HG02678 (cell line): ENCODE data around the gene CLEC16A.
"Not testable (repeated sequence)": the region's sequence is repeated elsewhere in the genome, so short reads cannot be mapped to it uniquely, and the experiment has no call there.

Experiments used
- ATAC-seq: cut with Tn5 transposase; IDR thresholded peaks from one replicate; pipeline ENCODE4 v1.9.1; 2021; ENCODE audit warnings: mild to moderate bottlenecking, moderate library complexity; ENCODE audit not compliant: unreplicated experiment

Gene CLEC16A

DNA sequence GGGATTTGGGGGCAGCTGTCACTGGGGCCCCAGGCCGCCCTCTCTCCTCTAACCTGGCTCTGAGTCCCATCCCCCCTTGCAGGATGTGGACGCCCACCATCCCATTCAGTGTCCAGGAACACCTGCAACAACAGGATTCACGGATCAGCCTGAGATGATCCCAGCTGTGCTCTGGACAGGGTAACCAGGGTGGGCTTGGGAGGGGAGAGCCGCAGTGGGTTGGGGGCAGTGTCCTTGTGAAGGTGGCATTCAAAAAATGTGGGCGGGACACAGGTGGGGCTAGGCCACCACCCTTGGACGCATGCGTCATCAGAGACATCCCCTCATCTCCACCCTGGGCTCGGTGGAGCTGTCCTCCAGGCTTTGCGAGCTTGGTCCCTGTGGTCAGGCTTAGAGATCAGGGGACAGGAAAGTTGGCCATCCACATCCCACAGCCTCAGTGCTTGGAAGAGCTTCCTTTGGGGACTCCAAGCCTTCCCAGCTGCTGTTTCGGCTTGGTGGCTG is 21.2 kb upstream of the CLEC16A start:
- ATAC-seq, result no peak

DNA sequence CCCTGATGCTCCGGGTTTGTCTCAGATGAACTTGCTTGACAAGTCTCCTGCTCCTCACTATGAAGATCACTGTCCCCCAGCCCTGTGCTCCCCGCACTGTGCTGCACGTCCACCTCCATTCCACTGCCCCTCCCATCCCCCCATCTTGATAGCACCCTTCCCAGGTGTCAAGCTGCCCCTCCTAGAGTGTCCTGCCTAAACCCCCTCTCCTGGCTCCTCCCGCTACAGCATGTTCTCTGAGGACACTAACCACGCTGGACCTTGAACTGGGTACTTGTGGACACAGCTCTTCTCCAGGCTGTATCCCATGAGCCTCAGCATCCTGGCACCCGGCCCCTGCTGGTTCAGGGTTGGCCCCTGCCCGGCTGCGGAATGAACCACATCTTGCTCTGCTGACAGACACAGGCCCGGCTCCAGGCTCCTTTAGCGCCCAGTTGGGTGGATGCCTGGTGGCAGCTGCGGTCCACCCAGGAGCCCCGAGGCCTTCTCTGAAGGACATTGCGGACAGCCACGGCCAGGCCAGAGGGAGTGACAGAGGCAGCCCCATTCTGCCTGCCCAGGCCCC is 20.6 kb upstream of the CLEC16A start:
- ATAC-seq, result no peak

DNA sequence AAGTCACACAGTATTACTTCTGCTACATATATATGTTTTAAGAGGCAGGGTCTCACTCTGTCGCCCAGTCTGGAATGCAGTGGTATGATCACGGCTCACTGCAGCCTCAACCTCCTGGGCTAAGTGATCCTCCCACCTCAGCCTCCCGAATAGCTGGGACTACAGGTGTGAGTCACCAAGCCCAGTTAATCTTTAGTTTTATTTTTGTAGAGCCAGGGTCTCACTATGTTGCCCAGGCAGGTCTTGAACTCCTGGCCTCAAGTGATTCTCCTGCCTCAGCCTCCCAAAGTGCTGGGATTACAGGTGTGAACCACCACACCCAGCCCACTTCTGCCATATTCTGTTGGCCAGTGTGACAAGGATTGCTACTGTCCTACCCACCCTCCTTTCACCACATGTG is 19.1 kb upstream of the CLEC16A start:
- ATAC-seq, result not testable (repeated sequence)

DNA sequence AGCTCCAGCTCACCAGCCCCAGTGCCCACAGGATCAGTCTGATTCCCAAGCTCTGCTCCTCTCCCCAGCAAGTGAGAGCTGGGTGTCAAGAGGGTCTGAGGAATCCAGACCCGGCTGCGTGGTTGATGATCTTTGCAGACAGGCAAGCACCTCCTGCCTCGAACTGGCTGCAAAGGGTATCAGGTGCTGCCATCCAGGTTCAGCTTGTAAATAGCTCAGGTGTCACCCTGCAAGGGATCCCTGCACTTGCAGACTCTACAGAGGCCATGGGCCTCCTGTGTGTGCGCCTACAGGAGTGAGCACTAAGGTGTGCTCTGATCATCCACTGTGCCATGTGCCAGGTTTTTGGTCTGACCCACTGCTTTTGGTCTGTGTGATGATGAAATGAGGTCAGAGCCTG is 18.3 kb upstream of the CLEC16A start:
- no peak for ATAC-seq

DNA sequence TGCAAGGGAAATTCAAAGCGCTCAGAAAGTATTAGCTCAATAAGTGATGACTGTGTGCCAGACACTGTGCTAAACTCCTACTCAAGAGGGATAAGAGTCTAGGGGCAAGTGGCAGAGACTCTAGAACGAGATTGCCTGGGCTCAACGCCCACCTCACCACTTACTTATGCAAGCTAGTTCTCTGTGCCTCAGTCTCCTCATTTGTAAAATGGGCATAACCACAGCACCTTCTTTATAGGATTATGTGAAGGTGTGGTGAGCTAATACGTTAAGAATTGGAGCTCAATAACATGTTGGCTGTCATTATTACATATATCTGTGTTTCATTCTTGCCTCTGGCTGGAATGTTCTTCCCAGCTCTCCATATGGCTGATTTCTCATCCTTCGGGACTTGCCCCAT is 17.5 kb upstream of the CLEC16A start:
- ATAC-seq, result no peak

DNA sequence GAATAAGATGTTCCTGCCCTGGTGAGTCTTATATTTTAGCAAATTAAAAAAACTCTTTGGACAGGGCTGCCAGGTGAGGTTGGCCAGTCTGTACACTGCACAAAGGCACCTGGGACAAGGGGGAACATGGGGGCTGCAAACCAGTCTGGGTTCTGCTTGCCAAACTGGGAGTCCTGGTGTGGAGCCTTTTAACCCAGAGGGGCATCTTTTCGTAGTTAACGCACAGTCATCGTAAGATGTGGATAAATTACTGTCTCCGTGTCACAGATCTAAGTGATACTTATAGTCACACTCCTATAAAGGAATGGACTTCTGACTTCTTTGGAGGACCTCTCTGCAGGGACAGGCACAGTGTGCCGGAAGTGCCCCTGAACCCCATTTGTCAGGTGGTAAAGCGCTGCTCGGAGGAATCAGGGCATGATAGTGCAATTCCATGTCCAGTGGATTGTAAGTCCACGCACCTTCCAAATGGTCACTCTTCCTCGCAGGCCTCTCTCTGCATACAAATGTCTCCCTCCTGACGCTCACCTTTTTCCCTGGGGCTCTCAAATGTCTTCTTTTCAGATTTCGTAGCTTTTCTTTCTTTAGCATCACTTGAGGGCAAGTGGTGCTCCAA is 16.8 kb upstream of the CLEC16A start:
- no peak for ATAC-seq

DNA sequence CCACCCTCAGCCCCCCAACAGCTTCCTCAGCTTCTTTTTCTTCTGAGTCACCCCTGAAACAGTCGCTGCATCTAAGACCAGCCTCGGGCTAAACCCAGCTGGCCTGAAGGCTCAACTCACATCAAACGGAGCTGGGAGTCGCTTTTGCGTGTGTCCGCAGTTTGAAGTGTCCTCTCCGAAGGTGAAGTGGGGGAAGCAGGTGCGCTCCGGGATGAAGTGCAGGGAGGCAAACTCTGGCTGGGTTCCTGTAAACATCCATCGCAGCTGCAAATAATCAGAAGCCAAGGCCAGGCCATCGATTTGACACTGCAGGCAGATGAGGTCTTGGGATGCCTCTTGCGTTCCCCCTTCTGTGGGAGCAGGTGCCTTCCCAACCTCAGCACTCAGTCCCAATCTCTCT is 15.3 kb upstream of the CLEC16A start:
- not testable (repeated sequence) for ATAC-seq

DNA sequence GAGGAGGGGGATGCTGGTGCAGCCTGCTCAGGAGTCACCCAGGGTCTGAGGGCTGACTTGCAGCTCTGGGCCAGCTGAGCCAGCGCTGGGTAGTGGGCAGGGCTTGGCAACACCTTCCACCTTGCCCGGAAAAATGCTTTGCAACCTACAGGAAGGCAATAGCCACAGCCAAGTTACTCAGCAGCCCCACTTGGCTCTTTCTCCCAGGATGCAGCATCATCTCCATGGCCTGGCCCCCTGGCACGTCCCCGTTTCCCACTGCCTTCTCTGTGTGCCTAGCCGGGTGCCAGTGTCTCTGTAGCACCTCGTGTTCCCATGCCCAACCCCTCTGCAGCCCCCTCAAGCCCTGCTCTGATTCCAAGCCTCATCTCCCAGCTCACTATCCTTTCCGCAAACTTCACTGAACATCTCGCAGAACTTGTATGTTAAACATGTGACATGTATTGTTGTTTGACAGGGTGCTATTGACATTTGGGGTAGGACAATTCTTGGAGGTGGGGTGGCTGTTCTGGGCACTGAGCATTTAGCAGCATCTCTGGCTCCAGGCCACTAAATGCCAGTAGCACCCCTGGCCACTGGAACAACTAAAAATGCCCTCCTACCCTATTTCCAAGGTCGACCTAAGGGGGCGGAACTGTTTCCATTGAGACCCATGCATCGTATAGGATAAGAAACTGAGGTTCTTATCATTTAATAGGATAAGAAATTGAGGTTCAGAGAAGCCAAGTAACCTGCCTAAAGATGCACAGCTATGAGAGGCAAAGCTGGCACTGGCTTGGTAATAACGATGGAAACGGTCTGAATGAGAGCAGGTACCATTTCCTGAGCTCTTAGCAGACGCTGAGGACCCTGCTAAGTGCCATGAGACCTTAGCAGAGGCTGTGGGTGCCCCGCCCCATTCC is 14.3 kb upstream of the CLEC16A start:
- no peak for ATAC-seq

- ATAC-seq, result no peak
These were observed 13.6 kb upstream of the CLEC16A start for GRCh38 chr16:10930755-10931093.

DNA sequence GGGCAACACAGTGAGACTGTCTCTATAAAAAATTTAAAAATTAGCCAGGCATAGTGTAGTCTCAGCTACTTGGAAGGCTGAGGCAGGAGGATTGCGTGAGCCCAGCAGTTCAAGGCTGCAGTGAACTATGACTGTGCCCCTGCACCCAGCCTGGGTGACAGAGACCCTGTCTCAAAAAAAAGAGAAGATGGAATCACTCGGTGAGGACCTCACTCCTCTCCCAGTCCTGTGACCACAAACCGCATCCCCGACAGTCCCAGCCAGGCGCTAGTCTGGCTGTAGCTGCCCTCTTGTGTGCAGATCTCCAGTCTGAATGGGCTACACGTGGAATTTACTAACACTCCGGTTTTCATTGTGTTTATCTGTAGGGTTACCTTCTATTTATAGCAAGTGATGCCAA is 13.2 kb upstream of the CLEC16A start:
- no peak for ATAC-seq

GRCh38 chr16:10931977-10932632 is 12.3 kb upstream of the CLEC16A start:
- no peak for ATAC-seq

DNA sequence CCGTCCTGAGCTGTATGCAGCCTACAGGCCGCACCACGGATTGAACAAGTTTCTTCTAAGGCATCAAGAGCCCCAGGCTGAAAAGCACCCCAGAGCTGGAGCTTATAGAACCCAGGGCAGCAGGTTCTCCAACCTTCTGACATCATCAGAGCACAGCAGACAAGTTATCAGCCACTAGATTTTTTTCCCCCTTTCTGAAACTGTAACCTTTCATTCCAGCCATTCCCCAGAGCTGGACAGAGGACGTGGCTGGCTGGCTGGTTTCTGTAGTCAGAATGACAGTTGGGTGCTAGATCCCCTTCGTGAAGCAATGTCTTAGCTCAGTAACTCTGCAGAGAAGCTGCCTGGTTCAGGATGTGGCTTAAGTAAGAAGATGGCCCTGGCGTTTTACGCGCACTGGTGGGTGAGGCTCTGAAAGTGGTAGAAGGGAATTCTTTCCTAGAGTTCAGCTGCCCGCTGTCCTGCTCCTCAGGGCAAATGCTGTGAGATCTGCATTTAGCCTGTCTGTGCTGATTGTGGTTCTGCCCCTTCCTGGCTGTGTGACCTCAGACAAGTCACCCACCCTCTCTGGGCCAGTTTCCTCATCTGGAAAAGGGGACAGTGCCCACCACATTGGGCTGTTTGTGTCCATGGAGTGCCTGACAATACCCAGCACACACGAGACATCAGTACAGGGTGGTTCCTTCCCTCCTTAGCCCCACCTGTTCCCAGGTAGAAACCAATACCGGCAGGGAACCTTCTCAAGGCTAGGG is 11.2 kb upstream of the CLEC16A start:
- ATAC-seq, result no peak

DNA sequence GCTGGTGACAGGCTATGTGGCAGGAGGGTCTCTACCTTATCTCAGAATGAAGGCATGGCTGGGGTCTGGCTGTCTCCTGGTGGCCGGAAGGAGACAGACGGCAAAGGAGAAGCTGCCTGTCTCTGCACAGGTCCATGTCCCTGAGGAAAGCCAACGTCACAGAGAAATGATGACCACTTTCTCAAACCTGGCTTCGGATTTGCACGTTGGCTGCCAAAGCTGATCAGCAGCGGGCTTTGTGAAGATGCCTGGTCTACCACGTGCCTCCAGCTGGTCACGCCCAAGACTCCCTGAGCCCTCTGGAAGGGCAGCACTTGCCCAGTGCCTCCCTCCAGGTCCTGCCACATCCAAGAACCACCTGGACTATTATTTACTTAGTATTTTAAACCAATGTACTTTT is 10.5 kb upstream of the CLEC16A start:
- no peak for ATAC-seq

DNA sequence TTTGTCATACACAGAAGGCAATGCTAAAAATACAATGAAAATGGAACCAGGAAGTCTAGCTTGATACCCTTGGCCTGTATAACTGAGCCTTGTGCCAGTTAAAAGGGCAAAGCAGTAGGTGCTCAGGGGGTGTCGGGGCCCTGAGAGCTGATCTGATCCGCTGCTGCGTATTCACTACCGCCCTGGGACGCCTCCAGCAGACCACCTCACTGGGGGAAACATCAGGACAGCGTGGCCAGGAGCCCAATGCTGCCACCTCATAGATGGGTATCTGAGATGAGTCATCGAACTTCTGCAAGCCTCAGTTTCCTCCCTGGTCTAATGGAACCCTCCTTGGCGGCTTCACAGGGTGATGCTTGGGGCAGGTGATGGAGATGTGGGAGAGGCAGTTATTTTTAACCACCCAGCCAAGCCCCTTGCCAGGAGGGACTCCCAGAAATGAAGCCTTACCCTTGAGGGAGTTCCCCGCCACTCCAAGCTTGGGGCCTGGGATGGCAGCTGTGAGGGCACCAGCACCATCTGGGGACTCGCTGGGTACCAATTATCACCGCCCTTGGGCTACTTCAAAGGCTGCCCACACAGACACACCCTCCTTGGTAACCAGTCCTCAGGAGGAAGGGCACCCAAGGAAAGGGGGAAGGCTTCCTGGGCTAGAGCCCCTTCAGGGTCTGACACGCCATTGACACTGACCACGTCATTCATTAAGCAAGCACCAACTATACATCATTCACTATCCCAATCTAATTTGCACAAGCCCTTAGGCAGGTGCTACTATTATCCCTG is 9.8 kb upstream of the CLEC16A start:
- ATAC-seq, result no peak

GRCh38 chr16:10935226-10935915 is 9.0 kb upstream of the CLEC16A start:
- no peak for ATAC-seq

DNA sequence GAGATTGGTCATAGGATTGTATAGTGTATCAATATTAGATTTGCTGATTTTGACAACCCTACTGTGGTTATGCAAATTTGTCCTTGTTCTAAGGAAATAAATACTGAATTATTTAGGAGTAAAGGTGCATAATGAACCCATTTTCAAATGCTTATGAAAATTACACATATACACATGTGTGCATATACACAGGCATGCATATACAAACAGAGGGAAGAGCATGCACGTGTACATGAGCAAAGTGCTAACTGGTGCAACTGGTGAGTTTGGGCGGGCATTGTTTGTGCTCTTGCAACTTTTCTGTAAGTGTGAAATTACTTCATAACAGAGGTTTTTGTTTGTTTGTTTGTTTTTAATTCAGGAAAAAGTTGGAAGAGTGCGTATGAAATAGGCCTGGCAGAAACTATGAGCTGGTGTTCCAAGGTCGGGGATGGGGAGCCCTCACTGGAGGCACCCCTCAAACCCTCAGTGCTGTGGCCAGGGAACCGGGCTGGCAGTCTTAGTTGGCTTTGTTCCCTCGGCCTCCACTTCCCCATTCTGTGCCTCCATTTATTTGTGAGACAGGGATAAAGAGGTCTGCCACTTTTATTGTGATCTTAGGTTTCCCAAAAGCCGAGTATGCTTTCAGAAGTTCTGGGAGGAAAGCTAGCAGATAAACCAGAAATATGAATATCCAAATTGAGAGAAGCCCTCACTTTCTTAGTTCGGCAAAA is 7.9 kb upstream of the CLEC16A start:
- ATAC-seq, result no peak

DNA sequence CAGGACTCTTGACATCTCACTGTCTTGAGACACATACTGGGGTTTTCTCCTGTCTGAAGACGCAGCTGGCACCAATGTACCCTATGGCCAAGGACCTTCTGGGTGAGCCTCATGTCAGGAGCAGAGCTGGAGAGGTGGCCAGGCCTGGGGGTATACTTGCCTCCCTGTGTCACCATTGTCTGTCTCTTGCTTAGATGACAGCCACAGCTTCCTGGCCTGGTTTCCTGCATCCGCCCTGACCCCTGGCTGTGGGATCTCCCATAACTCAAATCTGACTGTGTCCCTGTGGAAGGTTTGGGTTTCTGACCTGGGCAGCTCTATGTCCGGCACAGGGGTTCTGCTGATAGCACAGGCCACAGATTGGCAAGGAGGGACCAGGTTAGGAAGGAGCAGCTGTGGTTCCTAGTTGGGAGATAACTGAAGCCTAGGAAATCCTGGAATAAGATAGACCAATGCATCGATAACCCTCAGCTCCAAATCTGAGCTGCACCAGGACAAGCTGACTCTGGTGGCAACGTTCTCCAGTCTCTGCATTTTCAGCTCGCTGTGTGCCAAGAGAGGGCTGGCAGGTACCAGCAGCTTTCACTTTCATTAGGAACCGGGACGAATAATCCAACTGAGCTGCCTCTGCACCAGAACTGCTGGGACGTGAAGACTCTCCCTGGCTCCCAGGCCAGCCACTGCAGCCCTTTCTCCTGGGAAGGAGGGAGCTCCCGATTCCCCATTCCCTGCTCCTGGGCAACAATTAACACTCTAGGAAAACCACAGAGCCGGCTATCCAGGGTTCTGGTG is 7.1 kb upstream of the CLEC16A start:
- ATAC-seq, result no peak

DNA sequence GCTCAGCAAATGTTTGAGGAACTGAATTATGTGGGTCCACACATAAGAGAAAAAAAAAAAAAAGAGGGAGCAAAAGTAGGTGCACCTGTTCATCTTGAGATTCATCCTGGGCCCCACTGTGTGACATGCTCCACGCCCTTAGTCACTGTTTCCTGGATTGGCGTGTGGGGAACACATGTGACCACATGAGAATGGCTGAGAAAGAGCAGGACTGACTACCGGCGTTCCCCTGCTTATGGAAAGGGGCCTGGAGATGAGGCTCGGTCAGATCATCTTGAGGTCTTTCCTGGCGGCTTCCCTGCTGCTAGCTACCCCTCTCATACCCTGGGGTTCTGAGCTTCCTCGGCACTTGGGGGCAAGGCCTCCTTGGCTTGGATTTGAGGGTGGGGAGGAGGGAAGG is 6.0 kb upstream of the CLEC16A start:
- no peak for ATAC-seq
